HG02981 (cell line): ENCODE measurements around the gene NTS.

Experiments
- ATAC-seq: cut with Tn5 transposase; IDR thresholded peaks from one replicate; pipeline ENCODE4 v1.9.1; 2021; ENCODE audit warnings: mild to moderate bottlenecking, moderate library complexity; ENCODE audit not compliant: unreplicated experiment

Gene NTS, protein sequence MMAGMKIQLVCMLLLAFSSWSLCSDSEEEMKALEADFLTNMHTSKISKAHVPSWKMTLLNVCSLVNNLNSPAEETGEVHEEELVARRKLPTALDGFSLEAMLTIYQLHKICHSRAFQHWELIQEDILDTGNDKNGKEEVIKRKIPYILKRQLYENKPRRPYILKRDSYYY

DNA sequence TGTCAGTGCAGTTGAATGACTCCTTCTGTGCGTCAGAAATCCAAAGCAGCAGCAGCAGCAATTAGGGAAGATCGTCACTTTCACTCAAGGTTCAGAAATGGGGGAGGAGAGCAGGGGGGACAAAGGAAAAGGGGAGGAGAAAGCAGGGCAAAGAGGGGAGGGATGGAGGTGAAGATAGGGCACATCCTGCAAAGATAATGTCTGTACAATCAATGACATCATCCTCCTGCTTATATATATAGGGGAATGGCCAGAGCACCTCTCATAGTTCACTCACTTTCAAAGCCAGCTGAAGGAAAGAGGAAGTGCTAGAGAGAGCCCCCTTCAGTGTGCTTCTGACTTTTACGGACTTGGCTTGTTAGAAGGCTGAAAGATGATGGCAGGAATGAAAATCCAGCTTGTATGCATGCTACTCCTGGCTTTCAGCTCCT is at the start of gene NTS:
Gene NTS (plus strand): TSS at position 265 of the 431 bp plus-strand sequence. CDS start 109 bp downstream, at position 374.
- ATAC-seq: peak; percentile 85

DNA sequence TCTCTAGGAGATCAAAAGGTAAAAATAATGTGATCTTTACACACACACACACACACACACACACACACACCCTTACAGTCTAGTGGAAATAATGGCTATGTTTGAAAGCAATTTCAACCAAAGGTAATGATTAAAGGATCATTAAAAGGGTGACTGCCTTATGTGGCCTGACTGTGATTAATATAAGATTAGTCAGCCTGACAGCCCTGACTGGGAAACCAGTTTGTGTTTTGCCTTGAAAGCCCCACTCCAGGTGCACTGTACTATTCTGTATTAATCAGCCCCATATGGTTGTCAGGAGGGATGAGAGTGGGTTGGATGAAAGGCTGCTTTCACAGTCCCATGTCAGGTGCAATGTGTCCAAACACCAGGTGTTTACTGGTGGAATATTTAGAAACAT is 48.3 kb upstream of the NTS start:
- ATAC-seq: no peak

DNA sequence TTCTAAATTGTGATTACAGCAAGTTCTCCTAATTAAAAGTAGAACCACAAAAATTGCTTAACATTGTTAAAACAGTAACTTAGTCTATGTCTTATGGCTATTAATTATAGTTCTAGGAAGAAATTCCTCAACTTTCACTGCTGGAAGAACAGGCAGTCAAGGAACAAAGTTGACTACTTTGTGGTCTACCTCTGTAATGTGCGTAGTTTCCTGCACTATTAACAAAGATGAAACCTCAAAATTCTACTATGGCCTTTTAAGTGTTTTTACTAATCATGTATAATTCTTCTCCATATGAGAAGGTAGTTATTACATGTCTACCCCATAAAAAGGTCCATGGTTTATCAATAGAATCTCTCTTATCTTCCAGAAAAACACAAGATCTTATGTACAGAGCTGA is 45.5 kb upstream of the NTS start:
- ATAC-seq: no peak

DNA sequence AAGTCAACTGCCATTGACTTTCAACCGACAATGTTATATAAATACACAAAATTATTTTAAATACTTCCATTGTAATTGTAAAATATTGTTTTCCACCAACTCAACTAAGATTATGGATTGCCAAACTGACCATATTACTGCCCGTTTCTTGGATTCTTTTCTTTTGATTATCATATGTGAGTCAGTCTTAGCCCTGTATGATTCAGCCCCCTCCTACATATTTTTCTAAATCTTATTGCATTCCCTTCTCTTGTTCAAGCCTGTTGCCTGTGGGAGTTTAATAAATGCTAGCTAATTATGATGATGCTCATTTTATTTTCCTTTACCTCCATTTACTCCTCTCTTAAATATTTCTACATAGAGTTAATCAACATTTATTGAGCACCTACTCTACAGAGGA is 44.7 kb upstream of the NTS start:
- ATAC-seq: no peak

DNA sequence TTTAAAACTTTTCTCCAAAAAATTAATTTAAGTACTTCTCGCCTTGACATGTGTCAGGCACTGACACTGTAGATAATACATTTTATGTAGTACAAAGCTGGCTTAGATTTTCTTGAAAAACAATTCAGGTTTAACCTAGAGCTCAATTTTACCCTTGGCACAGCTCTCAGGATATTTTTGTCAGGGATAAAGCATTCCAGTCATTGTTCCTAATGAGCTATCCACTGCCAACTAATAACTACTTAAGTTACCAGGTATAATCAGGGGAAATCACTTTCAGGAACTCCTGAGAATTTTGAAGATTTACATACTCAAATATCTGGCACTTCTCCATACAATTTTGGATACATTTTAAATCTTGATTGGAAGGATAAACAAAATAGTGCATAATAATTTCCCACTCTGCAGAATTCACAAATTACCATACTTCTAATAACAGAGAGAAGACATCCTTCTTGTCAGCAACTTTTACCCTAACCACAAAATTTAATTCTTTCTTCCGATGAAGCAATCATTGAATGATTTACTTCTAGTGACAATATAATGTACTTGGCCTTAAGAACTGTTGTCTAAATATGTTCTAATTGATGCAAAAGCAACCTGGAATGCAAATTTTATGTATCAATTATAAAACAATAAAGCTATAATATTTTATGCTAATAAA is 42.6 kb upstream of the NTS start:
- no peak for ATAC-seq

DNA sequence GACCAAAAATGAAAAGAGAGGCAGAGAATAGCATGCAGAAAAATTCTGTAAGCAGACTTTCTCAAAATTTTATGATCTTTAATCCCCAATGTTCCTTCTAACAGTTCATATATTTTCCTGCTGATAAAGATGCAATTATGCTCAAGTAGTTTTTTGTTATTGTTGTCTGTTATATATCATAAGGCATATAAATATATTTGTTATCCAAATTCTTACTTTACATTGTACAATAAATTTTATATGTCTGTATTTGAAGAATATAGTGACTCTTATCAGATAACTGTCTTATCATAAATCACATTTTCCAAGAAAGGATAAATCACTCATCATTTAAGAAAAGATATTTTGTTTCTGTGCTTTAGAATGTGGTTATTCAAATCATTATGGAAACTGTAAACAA is 40.5 kb upstream of the NTS start:
- ATAC-seq: no peak

DNA sequence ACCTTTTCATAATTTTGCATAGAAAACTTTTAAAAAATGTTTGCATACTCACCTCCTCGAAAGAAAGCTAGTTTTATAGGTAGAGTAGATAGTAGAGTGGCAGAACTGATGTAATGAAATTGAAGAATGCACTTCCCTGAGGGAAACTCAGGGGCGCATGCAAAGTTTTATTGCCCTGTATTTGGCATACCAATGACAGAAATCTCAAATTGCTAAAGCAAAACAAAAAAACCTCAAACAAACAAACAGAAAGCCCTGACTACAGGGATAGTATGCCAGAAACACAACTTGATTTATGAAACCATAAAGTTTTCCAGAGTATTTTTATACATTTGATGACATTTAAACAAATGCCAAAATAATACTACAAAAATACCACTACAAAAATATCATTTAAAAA is 39.7 kb upstream of the NTS start:
- no peak for ATAC-seq

DNA sequence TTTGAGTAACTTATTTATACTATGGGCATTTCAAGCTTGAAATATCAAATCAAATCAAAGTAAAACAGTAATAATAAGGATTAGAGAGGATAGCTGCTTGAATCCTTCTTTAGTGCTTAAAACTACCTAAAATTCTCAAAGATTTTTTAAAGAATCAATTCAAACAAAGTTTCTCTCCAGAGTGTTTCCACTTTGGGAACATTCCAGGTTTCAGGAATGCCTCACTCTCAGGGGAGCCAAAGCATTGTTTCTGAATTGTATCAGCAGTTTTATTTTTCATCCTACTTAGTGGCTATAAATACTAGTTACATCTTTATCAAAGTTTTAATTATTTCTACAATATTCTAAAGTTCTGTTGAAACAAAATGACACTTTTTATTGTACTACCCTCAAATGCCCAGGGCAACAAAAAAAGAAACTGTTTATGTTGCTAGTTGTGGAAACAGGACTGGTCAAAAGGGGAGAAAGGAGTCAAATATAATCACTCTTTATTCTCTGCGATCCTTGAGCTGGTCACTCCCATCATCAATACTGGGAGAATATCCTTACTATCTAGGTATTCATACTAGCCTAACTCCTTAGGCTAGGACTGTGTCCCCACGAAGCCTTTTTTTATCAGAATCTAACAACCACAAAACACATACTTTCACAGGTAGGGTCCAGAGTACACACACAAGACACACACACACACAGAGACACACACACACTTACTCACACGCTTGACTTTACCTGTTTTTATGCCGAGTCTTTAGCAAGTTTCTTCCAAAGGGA is 38.5 kb upstream of the NTS start:
- no peak for ATAC-seq

DNA sequence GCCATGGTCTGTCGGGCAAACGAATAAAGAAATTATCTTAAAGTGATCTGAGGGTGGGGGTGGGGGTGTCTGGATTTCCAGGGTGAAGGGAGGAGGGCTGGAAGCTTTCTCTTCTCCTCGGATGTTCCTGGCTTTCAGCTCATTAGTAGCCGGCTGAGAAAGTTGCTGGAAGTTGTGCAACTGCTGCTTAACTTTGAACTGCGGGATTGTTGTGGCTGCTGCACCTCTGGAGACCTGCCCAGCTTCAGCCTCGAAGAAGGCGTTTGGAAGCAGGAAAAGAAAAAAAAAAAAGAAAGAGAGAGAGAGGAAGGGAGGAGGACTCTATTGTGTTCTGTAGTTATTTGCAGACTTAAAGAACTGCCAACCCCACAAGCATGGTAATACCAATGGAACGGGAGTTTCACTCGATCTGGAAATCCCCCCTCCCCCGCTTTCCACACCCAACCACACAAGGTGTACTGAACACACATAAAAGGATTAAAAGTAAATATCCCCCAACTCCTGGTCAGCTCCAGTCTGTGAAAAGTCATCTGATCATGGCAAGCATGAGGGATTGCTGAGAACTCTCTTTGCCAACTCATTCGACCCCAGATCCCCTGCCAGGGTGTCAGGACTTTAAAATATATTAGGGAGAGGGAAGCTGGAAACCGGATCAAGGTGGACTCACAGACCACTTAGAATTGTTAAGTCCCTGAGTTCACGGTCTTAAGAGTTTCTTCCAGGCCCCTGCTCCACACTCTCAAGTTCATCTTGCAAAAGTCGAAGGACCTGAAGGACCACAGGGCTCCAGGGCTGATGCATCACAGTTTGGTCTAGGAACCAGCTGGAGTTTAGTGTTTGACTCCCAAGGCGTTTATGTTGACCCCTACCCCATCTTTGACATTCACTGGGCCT is 37.7 kb upstream of the NTS start, which contains the start of gene RASSF9:
Gene RASSF9 (minus strand): TSS at position 213 of the 894 bp plus-strand sequence. CDS start 208 bp downstream, at position 5.
- no peak for ATAC-seq

DNA sequence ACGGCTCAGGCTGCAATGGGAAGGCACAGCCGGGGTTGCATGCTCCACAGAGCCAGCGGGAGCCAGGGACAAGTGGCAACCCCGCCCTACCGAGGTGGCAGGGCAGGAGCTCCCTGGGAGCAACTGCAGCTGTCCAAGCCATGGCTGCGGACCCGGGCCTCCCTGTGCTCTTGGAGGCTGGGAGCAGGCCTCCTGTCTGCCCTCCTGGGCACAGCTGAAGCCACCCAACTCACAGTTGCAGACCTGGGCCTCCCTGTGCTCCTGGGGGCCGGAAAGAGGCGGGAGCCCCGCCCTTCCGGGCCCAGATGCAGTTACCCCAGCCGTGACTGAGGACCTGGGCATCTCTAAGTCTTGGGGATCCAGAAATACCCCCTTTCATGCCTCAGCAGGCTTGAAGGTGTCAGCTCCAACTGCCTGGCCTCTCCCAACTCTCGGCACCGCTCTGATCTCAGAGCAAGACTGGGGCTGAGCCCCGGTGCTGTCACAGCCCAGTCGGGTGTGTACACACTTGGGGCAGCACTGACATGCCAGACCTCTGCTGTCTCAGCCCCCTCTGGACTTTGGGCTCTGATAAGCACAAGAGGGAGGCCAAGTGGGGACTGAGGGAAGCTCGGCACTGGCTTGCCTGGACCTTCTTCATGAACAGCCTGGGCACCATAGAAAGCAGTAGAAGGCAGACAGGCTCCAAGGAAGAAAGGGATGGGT is 30.3 kb upstream of the NTS start:
- no peak for ATAC-seq

DNA sequence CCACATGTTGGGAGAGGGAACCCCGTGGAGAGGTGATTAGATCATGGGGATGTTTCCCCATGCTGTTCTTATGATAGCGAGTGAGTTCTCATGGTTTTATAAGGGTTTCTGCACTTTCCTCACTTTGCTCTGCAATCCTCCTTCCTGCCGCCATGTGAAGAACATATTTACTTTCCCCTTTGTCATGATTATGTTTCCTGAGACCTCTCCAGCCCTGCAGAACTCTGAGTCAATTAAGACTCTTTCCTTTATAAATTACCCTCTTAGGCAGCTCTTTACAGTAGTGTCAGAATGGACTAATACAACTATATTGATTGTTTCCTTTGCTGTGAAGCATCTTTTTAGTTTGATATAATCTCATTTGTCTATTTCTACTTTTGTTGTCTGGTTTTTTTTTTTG is 24.8 kb upstream of the NTS start:
- ATAC-seq: no peak

DNA sequence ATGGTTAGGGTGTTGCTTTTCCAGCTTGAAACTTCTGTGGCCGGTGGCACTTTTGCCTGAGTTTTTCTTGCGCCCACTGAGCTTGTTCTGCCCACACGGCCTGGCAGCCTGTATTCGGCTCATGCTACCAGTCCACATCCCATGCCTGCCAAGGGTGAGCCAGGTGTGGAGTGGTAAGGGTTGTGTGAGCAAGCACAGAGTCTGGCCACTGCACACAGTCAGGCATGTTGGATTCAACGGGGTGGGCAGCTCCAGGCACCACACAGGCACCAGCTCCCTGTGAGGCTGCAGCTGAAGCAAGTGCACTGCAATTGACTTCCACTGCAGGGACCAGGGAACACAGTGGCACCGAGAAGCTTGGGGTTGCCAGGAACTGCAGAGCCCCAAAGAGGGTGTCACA is 18.8 kb upstream of the NTS start:
- no peak for ATAC-seq

DNA sequence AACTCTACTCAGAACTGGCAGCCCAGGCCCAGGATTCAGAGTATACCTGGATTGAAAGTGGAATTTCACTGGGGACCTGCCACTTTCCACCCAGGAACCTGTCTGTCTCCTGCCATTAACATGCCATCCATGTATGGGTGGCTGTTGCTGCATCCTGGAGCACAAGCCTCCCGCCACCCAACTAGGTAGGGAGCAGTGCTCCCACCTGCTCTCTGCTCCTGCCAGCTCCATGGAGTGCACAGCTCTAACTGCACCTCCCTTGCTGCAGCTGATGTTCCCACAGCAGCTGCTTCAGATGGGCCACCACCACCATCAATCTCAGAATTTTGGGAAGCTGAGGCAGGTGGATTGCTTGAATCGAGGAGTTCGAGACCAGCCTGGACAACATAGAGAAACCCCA is 17.1 kb upstream of the NTS start:
- ATAC-seq: no peak

DNA sequence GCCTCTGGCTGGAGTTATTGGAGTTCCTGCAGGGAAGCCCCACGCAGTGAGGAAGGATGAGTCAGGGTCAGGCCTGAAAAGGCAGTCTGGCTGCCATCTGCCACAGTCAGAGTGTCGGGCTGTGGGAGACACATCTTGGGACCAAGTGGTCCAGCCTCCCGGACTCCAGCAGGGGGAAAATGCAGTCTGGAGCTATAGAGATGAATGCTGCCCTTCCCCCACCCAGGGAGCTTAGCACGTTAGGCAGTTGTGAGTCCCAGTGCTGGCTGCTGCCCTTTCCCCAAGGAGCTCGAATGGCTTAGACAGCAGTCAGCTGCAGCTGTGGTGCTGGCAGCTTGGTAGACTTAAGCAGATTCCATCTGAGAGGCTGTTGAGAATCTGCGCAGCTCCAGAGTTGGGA is 8.2 kb upstream of the NTS start:
- no peak for ATAC-seq

DNA sequence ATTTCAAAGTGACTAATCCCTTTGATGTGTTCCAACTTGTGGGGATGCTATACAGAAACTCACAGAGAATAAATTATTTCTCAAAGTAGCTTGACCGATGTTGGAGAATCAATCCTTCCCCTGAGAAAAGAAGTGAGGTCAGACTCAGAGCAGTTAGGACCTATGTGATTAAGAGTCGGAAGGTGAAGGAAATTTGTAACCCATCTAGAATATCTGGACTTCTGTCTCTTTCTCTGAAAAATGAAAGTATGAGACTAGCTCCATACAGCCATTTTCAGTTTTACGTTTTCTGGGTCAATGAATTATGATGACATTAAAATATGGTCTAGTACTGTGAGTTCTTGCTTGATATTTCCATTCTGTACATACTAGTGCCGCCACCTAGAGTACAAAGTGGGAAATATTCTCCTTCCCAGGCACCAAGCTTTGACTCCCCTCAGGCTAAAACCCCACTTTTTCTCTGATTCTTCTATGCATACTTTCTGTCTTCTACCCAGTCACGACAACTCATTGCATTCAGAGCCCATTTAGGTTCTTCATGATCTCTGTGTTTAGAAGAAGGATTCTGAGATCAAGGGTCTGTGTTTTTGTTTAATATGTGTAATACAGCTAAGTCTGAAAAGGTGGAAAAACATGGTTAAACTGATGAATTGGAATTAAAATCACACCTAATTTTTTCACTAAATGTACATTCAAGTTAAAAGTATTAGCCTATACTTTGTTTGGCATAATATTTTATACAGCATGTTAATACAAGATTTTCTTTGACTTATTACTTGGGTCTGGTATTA is 6.9 kb upstream of the NTS start:
- ATAC-seq: peak; percentile 97

DNA sequence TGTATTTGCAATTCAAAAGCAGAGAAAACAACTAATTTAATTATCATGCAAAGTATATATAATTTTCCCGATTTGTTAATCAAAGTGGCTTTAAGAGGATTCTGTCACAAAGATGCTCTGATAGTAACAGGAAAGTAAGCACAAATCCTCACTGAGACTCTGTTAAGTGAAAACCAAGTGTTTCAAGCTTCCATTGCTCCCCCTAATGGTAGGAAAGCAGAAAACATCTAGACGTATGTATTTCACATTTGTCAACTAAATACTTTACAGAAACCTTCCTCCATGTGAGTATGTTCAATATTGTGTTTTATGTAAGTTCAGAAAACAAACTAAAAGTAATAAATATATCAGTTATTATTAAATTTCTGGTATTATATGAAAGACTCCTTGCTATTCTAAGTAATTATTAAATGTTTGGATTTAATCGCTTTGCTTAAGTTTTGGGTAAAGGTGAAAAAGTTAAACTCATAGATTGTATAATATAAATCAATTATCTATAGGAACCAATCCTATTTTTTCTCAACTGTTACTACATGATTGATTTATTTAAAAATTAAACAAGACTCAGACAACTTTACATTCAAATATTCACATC is 1.5 kb upstream of the NTS start:
- ATAC-seq: peak; percentile 79

DNA sequence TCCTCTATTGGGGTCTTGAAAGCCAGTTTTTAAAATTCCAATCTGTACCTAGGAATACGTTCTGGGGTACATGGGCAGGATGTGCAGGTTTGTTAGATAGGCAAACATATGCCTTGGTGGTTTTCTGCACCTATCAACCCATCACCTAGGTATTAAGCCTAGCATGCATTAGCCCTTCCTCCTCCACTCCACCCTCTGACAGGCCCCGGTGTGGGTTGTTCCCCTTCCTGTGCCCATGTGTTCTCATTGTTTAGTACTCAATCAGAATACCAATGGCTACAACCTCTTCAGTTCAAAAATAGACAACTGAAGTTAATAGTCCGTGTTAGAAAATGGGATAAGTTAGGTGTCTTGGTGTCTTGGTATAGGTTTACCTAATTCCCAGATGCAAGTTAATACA is 3.4 kb downstream of the NTS start:
- no peak for ATAC-seq

DNA sequence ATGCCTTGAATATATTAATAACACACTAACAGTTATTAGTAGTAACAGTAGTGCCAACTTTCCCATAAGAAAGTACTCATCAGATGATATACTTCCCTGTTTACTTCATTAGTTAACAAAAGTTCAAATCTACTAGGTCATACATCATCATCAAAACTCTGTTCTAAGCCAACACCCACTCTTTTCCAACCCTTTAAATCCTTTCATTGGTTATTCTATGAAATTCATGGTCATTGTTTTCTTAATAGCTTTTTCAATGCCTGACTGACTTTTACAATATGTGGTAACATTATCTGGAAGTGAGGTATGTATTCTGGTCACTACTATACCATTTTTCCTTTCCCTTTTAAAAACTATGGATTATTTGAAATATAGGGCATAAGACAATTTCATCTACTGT is 9.7 kb downstream of the NTS start:
- no peak for ATAC-seq

DNA sequence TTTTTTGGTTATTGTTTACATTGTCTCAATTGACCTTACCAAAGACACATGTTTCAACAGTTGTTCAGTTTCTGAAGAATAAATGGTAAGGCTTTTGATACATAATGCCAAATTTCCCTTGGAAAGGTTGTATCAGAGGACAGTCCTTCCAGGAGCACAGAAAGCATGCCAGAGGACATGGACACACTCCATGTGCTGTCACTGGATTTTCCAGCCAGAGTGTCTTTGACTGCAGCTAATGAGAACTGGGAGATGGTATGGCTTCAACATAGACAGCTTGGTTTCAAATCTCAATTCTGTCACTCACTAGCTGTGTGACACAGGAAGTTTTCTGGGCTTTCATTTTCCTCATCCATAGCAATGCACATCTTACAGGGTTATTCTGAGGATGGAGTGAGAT is 20.6 kb downstream of the NTS start:
- ATAC-seq: no peak
